ENCODE results near the gene RNF121.

The RNF121 gene

GRCh38 chr11:72006309-72007088 lies 77.7 kb downstream of the RNF121 start:
- DNase-seq (ENCODE audit: low read depth) = no peak

- no peak for DNase-seq (ENCODE audit: low read depth)
Observed at GRCh38 chr11:72007089-72007476, 78.2 kb downstream of the RNF121 start.

DNA sequence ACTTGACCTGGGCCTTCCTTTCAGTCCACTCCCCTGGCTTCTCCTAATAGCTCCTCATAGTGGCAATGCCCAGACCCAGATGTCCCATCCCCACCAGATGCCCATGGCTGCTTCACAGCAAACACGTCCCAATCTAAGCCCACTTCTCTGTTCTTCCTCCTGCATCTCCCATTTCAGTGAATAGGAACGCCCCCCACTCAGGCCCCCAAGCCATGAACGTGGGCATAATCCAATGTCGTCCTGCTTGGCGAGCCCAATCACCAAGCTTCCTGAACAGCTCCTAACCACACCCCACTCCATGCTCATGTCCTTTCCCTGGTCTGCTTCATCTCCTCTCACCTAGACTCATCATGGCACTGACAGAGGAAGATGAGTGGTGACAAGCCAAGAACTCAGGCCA lies 78.7 kb downstream of the RNF121 start:
- no peak for DNase-seq (ENCODE audit: low read depth)

DNA sequence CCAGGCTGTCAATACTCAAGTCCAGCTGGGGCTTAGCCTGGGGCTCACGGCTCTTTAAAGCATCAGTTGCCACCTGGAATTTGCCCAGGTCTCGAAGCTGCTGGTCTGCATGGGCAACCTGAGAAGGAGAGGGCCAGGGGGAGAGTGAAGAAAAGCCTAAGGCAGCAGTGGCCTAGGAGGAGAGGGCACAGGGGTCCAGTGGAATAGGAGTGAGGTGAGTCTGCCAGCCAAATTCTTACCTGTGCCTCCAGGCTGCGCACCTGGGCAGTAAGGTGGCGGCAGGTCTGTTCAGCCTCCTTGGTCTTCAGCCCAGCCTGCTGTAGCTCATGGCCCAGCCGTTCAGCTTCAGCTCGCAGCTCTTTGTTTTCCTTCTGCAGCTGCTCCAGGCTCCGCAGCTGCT lies 79.9 kb downstream of the RNF121 start:
- no peak for DNase-seq (ENCODE audit: low read depth)

DNA sequence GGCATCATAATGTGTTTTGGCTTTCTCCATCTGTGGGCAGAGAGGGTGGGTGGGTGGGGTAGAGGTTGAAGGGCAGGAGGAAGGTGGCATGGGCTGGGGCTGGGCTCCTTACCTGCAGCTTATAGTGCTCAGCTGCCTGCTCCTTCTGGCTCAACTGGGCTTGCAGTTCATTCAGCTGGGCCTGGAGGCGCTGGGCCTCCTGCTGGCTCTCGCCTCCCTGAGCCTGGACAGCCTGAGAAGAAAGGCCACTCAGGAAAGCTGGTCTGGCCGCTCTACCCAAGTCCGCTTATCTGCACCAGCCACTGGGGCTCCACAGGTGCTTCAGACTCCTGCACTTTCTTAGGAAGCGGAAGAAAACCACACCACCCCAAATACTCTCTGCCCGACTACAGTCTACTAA lies 80.3 kb downstream of the RNF121 start:
- no peak for DNase-seq (ENCODE audit: low read depth)

DNA sequence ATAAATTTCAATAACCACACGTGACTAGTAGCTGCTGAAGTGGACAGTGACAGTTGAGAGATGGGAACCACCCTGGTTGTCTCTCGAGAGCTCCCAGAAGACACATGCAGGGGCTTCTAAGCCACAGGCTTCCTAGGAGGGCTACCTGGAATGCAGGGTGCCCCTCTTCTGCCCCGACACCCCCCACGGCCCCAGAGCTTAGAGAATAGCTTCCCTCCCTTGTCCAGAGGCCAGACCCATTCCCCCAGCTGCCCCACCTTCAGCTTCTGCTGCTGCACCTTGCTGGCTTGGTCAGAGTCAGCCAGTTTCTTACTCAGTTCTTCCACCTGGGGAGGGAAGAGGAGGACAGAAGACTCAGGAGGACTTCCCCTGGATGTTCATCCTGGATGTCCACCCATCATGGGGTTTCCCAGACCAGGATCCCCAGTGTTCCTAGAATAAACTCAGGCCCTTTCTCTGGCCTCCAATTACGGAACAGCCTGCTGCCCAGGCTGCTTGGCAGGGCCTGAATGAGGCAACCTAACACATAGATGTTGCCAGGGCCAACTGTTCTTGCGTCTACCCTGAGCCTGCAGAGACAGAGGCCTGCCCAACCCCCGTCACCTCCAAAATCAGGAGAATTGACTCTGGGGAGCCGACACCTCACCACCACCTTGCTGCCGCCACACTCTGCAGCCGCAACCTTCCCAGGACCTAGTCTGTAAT lies 81.8 kb downstream of the RNF121 start:
- DNase-seq (ENCODE audit: low read depth) = no peak

- no peak for DNase-seq (ENCODE audit: low read depth)
Observed at GRCh38 chr11:72012091-72012630, 83.3 kb downstream of the RNF121 start.

DNA sequence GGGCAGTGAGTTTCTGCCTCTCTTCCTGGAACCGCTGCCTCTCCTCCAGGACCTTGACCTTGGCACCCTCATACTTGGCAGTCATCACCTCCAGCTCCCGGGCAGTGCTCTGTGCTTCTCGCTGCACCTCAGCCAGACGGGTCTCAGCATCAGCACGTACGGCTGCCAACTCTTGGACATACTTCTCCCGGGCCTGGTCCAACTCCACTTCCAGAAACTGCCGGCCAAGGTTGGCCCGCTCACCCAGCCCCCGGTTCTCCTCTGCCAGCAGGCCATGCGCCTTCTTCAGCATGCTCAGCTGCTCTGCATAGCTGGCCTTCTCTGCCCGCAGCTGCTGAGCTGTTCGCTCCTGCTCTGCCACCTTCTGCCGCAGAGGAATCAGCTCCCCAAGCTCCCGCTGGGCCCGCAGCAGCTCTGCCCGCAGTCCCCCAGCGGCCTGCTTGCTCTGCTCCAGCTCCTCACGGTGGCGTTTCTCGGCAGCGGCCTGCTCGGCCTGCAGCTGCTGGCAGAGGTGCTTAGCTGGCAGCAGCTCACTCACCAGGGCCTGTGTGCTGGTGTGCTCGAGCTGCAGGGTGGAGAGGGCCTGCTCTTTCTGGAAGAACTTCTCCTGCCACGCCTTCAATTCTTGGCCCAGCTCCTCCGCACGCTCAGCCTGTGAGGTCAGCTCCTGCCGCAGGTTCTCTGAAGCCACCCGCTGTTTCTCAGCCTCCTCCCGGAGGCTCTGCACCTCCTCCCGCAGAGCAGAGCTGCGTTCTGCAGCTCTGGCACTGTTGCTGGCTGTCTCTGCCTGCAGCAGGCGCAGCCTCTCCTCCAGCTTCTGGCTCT lies 84.3 kb downstream of the RNF121 start:
- no peak for DNase-seq (ENCODE audit: low read depth)

DNA sequence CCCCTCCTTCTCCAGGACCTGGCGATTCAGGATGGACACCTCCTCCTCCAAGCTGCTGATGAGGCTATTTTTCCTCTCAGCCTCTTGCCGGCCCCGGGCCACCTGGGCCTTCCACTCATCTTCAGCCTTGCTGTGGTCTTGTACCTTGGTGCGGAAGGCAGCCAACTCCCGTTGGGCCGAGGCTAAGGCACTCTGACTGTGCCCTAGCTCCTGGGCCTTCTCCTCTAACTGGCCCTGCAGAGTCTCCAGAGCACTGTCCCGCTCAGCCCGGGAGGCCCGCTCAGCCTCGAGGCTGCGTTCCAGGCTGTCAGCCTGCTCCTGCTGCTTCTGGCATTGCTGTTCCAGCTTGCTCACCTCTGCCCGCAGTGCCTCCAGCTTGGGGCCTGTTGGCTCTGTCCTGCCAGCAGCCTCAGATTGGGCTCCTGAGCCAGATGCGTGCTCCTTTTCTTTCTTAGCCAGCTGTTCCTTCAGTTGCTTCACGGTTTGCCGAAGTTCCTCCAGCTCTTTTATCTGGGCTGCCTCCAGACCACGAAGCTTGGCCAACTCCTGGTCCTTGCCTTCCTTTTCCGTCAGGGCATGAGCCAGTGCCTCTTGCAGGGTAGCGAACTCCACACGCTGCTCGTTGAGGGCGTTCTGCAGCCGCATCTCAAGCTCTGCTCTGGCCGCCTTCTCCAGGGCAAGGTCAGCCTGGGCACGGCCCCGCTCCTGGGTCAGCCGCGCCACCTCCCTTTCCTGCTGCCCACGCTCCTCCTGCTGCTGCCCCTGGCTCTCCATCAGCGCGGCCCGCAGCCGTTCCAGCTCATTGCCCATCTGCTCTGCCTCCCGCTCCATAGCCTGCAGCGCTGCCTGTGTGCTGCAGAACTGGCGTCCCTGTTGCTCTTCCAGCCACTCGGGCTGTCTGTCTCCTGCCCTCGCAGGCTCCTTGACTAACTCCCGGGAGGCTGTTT lies 85.2 kb downstream of the RNF121 start:
- no peak for DNase-seq (ENCODE audit: low read depth)

- DNase-seq (ENCODE audit: low read depth) = no peak
Observed at GRCh38 chr11:72014761-72015320, 86.0 kb downstream of the RNF121 start.

DNA sequence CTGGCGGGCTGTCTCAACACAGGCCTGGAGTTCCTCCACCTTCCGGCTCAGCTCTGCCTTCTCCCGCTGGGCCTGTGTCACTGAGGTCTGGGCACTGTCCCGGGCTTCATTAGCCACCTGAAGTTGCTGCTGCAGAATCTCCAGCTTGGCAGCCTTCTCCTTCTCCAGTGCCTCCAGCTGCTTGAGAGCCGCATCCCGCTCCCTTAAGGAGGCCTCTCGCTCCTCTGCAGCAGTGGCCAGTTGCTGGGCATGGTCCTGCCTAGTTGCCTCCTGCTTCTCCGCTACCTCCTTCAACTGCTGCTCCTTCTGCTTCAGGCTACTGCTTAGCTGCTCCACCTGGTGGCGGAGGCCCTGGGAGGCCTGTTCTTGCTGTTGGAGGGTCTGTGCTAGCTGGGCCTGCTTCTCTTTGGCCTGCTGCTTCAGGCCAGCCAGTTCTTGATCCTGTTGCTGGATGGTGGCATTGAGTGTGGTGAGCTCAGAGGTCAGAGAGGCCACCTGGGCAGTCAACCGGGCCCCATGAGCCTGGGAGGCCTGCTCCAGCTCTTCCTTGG lies 86.7 kb downstream of the RNF121 start:
- no peak for DNase-seq (ENCODE audit: low read depth)

GRCh38 chr11:72018171-72018570 lies 89.3 kb downstream of the RNF121 start:
- DNase-seq (ENCODE audit: low read depth) = no peak

- no peak for DNase-seq (ENCODE audit: low read depth)
Observed at GRCh38 chr11:72023335-72023734, 94.5 kb downstream of the RNF121 start.

DNA sequence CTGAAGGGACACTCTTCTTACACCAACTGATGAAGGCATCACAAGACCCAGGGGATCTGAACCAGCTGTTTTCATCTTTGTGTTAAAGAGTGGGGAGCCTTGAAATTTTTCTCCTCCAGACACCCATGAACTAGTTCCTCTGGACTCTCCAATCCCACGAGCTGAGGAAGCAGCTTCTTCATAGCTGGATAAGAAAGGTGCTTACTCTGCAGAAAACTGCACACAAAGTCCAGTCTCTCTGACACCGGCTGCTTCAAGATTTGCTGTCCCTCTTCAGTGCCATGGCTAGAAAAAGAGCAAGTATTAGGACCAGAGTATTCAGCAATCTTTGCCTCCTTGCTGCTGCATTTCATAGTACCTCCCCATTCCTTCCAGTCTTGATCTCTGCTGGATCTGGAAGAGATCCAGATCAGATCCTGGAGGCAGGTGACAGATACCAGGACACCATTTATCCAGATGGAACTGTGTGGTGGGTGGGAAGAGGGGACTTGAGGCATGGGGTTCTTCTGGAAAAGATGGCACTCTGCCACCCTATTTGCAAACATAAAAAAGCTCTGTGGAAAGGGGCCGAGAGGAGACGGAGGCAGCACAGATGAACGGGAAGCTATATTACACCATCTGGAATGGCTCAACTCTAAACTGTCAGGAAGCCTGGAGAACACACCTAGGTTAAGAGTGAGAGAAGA lies 95.4 kb downstream of the RNF121 start:
- no peak for DNase-seq (ENCODE audit: low read depth)

DNA sequence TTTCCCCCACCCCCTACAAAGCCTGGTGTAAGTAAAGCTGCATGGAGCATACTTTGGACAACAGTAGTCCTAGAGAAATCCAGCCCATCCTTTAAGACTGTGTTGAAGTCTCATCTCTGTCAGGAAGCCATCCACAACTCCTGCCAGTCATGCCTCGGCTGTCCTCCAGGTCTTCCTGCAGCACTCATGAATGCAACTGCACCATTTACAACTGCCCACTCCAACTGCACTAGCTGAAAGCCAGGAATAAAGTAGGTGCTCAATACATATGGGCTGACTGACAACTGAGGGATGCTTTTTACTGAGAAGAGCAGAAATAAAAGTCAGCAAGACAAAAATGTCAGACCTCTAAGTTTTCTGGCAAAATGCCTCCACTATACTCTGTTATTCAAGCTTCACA lies 97.2 kb downstream of the RNF121 start:
- DNase-seq (ENCODE audit: low read depth) = no peak

DNA sequence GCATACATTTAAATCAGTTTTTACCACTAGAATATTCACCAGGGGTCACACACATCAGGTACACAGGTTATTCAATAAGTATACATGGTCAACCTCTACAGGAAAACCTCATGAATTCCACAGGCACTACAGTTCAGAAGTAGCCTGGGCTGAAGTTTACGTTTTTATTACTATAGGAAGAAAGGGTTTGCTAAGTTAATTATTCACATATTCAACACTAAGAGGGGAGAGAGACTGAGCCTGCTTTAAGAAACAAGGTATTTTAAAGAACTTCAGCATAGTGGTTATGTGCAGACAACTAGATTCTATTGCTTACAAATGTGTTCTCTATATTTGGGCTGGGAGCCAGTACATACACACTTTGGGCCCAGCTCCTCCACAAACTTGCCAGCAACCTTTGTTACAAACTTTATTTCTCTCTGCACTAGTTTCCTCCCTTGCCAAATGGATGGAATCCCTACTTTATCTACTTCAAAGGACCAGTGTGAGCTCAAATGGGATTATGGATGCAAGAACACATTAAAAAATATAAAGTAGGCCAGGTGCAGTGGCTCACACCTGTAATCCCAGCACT lies 101.7 kb downstream of the RNF121 start:
- DNase-seq (ENCODE audit: low read depth) = no peak

DNA sequence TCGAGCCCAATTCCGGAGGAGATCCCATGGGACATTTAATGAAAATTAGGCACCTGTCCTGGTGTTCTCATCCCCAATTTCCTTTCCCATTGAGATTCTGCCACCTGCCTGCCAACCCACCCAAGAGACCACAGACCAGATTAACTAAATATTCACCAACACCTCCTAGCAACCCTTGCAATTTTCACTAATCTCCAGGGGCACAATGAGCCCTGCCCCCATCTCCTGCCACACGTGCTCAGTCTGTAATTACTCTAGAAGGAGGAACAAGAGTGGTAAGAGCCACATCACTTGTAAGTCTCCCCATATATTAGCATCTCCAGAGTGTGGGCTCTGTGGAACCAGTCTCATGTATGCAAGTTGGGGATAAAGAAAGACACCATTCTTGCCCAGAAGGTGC lies 107.8 kb downstream of the RNF121 start:
- DNase-seq (ENCODE audit: low read depth) = no peak

DNA sequence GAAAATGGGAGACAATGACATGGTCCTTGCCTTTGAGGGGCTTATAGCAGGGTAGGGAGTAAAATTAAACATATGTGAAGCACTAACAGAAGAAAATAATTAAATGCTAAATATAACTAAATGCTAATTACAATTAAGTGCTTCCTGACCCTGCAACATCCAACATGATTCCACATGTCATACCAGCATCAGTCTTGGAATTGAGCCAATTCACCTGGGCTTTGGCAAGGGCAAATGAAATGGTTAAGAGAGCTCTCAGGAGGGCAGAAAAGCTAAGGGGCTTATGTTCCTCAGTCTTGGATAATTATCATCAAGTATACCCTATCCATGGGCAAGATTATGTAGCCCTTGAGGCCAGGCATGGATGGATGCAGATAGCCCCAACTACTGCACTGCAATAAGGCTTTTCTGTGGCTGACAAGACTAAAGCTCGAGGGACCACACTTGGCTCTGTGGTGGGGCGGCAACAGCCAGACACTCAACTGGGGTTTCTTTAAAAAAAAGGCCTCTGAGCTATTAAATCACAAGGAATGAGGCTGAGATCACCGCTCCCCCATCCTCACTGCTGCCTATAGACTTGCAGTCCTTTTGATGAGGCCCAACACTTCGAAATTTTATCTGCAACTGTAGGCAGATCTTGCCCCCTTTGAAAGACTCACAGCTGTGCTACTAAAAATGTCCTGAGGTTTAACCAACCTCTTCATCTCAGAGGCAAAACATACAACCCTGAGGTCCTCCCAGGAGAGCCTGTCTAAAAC lies 108.9 kb downstream of the RNF121 start:
- no peak for DNase-seq (ENCODE audit: low read depth)

- no peak for DNase-seq (ENCODE audit: low read depth)
Observed at GRCh38 chr11:72038491-72038890, 109.6 kb downstream of the RNF121 start.

Data from stimulated activated CD8-positive, alpha-beta memory T cell treated with anti-CD3 and anti-CD28 coated beads, Interleukin-7, amount 100 ng/mL, for 24 hours (primary cell).